Type B pancreatic cell (in vitro differentiated cells): ENCODE data around the gene BBOF1. TPM values are rescaled to one million over a fixed set of nuclear protein-coding genes. Genes with fewer than 3 reads are reported as not detected.
"Not testable (repeated sequence)": the region's sequence is repeated elsewhere in the genome, so short reads cannot be mapped to it uniquely, and the experiment has no call there.

Source experiments
- DNase-seq: peaks from one replicate; pipeline ENCODE4 v3.0.0; 2021; ENCODE audit warnings: mixed read lengths; ENCODE audit not compliant: unreplicated experiment; ENCODE audit errors: extremely low spot score
- H3K27ac Mint-ChIP-seq: 2 replicates; pipeline ENCODE4 v1.8.0; 2021; ENCODE audit warnings: mild to moderate bottlenecking, mixed read lengths
- H3K27me3 Mint-ChIP-seq: 2 replicates; pipeline ENCODE4 v1.8.0; 2021; ENCODE audit warnings: mixed read lengths
- H3K36me3 Mint-ChIP-seq: 2 replicates; pipeline ENCODE4 v1.8.0; 2021; ENCODE audit warnings: mixed read lengths
- H3K4me1 Mint-ChIP-seq: one replicate; pipeline ENCODE4 v1.8.0; 2021; ENCODE audit warnings: mixed read lengths; ENCODE audit not compliant: unreplicated experiment
- H3K4me3 Mint-ChIP-seq: 2 replicates; pipeline ENCODE4 v1.8.0; 2021; ENCODE audit warnings: mild to moderate bottlenecking, mixed read lengths
- H3K9me3 Mint-ChIP-seq: 2 replicates; pipeline ENCODE4 v1.8.0; 2021; ENCODE audit warnings: mixed read lengths
- total RNA-seq: library from RNA; stranded (reverse); gene quantifications from 2 replicates; pipeline ENCODE4 v1.2.1, GENCODE V29; 2021; ENCODE audit warnings: low replicate concordance
- TF ChIP-seq, protein P1 (sequence below): fragments of 200-600 bp; sonication (generic); conservative IDR thresholded peaks from 2 replicates; pipeline ENCODE4 v1.5.0; 2021; ENCODE audit warnings: antibody characterized with exemption, mild to moderate bottlenecking

BBOF1 gene
- total RNA-seq, 1 donor from 2014 or later = 9.0 TPM

DNA sequence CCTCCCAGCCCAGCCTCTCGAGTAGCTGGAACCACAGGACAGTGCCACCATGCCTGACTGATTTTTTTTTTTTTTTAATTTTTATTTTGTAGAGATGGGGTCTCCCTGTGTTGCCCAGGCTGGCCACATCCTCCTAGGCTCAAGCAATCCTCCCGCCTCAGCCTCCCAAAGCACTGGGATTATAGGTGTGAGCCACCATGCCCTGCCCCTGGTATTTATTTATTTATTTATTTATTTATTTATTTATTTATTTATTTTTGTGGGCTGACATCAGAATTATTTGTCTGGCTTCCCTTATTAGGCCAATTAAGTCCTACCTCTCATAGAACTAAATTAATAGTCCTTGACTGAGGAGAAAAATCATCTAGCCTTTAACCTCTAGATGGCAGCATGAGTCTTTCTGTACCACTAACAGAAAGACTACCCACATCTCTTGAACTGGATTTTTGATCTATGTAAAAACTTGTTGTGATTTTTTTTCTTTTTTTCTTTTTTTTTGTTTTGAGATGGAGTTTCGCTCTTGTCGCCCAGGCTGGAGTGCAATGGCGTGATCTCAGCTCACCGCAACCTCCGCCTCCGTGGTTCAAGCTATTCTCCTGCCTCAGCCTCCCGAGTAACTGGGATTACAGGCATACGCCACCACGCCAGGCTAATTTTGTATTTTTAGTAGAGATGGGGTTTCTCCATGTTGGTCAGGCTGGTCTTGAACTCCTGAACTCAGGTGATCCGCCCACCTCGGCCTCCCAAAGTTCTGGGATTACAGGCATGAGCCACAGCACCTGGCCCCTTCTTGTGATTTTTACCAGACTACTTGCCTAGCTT, 92.5 kb downstream of the BBOF1 start:
- not testable (repeated sequence) for H3K27me3 Mint-ChIP-seq, H3K36me3 Mint-ChIP-seq, H3K9me3 Mint-ChIP-seq, H3K27ac Mint-ChIP-seq, H3K4me3 Mint-ChIP-seq, H3K4me1 Mint-ChIP-seq, DNase-seq
- TF ChIP-seq, protein P1, sequence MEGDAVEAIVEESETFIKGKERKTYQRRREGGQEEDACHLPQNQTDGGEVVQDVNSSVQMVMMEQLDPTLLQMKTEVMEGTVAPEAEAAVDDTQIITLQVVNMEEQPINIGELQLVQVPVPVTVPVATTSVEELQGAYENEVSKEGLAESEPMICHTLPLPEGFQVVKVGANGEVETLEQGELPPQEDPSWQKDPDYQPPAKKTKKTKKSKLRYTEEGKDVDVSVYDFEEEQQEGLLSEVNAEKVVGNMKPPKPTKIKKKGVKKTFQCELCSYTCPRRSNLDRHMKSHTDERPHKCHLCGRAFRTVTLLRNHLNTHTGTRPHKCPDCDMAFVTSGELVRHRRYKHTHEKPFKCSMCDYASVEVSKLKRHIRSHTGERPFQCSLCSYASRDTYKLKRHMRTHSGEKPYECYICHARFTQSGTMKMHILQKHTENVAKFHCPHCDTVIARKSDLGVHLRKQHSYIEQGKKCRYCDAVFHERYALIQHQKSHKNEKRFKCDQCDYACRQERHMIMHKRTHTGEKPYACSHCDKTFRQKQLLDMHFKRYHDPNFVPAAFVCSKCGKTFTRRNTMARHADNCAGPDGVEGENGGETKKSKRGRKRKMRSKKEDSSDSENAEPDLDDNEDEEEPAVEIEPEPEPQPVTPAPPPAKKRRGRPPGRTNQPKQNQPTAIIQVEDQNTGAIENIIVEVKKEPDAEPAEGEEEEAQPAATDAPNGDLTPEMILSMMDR = peak; percentile 79

Other genes with a start within 250 kb of the BBOF1 start
- 9.5 and 9.6 TPM in 2 replicates for gene PTGR2, start 167.5 kb upstream of the BBOF1 start, total RNA-seq
- 44.2 and 50.8 TPM in 2 replicates for gene ZNF410, start 132.5 kb upstream of the BBOF1 start, total RNA-seq
- gene FAM161B, start 69.3 kb upstream of the BBOF1 start, total RNA-seq = 3.0 and 5.3 TPM in 2 replicates
- 16.5 and 21.2 TPM in 2 replicates for gene COQ6, start 69.0 kb upstream of the BBOF1 start, total RNA-seq
- gene ENTPD5, start 61 bp upstream of the BBOF1 start, total RNA-seq = 22.2 and 25.8 TPM in 2 replicates
- gene ALDH6A1, start 65.1 kb downstream of the BBOF1 start, total RNA-seq = 28.2 and 67.2 TPM in 2 replicates
- 6.9 and 15.1 TPM in 2 replicates for gene LIN52, start 65.6 kb downstream of the BBOF1 start, total RNA-seq
- 0.12 TPM in 1 of 2 replicates, not detected in the other for gene VSX2, start 220.1 kb downstream of the BBOF1 start, total RNA-seq